Measurements from ENCODE around the gene FSD1.

FSD1 gene

DNA sequence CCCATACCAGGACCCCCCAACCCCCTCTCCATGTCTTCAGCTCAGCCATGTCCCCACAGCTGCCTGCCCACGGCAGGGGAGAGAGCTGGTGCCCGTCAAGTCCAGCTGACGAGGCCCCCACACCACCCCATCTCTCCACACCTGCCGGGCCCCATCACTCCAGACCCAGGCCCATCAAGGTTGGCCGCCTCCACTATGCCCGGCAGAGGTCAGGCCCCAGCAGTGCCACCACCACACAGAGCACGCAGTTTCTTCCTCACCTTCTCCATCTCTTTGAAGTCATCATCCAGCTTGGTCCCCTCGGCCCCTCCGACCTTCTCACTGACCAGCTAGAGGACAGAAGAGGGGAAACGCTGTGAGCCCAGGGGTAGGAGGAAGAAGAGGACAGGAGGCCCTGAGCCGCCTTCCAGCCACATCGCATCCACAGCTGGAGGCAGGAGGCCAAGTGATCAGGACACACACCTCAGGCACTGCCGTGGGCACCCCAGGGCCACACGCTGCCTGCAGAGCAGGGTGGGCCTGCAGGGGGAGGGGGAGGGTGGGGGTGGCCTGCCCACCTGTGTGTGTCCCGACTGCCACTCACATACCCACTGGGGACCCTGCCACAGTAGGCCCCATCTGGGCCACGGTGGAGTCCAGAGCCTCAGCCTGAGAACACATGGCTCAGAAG, 62.4 kb downstream of the FSD1 start:
- no peak for DNase-seq

DNA sequence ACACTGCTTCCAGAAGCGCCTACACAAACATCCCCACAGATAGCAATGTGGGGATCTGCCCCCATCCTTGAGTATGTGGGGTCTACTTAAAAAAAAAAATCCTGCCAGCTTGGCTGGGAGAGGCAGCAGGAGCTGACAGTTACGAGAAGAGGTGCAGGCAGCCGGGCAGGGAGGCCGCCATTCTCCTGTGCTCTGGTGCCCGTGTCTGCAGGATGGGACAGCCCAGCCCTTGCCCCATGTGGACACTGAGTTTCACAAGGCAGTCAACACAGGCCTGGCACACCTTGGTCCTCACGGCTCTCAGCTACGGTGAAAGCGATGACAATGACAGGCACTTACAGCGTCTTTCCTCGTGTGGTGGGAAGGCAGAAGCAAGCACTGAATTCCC, 62.9 kb downstream of the FSD1 start:
- no peak for DNase-seq

- DNase-seq, result no peak
These were observed 63.4 kb downstream of the FSD1 start for GRCh38 chr19:4367781-4368127.

DNA sequence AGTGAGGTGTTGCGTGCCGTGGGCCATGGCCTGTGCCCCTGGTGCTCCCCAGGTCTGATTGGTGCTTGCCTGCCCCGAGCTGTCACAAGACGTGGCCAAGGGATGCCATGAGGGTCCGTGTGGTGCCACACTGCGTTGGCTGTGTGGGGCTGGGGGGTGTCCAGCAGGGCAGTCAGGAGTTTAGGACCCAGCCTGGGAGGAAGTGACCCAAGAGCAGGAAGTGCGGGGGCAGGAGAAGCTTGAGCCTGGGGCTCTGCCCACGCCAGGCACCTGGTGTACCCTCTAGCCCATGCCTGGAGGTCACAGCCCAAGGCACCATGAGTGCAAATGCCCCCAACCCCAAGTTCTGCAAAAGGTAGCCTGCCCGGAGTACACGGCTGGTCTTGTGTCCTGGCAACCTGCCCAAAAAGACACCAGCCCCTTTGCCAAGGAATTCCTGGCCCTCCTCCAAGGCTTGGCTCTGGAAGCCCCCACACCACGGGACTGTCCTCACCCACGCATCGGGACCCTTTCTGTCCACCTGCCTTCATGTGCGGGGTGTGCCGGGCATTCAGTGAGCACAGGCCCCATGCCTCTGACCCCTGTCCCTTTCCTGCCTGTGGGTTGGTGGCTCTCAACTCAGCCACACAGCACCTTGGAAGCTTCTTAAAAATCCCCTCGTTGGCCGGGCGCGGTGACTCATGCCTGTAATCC, 63.9 kb downstream of the FSD1 start:
- no peak for DNase-seq

DNA sequence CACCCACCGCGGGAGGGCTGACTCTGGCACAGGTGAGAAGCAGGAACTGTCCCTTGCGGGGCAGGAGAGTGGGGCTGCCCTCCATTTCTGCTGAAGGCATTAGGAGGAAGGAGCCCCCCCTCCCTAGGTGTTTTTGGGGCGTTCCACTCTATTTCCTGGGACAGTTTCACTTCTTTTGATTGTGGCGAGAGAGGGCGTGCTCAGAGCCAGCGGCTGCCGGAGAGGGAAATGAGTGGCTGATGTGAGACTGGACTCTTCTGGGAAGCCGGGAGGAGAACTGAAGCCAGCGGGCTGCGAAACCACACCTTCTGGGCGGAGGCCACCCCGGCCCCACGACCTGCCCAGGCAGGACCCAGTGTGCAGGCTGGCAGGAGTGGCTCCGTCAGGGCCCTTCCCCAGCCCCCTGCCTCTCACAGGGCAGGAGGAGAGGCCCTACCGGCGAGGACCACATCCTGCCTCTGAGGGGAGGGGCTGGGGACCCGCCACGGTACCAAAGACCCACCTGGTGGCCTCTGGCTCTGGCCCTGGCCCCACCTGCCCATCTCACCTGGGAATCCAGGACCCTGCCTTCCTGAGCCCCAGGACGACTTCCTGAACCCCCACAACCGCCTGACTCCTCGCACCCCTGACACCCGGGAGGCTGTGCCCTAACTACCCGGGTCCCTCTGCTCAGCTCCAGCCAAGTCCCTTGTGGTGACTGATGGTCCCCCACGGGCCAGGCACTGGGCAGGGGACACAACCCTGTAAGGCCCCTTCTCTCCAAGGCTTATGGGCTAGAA, 64.9 kb downstream of the FSD1 start:
- DNase-seq, result no peak

DNA sequence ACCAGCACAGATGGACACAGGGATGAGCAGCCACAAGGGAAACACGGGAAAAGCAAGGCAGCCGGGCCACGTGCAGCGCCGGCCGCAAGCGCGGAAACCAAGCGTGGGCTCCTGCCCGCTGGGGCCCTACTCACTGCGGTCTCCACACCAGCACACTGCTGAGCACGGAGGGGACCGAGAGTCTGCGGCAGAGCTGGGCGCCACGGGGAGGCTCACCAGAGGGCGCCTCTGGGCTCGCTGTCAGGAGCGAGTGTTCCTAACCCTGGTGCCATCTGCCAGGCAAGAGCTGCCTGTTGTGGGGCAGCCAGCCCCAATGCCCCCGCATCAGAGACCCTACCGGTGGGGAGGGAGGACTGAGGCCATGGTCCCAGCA, 65.5 kb downstream of the FSD1 start:
- peak; percentile 74 for DNase-seq

- no peak for DNase-seq
These were observed 66.1 kb downstream of the FSD1 start for GRCh38 chr19:4370418-4371041.

DNA sequence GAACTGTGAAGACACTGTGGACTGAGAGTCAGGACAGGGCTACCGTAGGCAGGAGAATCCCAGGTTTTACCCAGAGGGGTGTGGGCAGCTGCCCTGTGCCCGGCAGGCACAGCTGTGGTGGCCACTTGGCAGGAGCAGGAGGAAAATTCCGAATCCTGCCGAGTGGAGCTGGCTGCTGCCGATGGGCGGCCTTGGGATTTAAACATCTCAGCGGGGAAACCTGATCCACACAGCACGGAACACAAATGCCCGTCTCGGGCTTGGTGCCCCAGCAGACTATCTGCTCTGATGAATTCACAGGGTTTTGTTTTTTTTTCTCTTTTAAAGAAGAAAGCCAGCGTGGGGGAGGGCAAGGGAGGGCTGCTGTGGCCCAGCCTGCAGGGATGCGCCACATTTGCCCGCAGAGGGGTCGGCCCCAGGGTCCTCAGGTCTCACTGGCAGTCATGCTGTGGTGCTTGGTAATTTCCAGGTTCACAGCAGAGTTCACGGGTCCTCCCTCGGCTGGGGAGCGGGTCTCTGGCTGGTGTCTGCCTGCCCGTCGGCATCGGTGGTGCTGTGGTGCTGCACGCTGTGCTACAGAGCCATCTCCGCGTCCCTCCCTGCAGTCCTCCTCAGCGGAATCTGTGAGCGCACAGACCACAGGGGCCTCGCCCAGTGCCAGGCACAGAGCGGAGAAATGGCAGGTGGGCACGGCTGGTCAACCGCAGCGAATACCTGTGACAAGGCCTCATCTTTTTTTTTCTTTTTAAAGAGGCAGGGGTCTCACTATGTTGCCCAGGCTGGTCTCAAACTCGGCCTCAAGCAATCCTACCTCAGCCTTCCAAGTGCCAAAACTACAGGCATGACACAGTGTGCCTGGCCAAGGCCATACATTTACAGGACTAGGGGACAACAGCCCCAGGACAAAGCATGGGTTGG, 67.1 kb downstream of the FSD1 start:
- DNase-seq, result peak; percentile 69

- DNase-seq, result no peak
These were observed 68.0 kb downstream of the FSD1 start for GRCh38 chr19:4372165-4373012.

GRCh38 chr19:4373013-4373367, 68.6 kb downstream of the FSD1 start:
- no peak for DNase-seq

Measured in NCI-H2171 treated with DMSO at 0.1 percent for 48 hours (cell line).